HepG2 (cell line): ENCODE results near the gene EEIG1.

Experiments used
- ATF3 ChIP-seq: sonication (generic); formaldehyde crosslinking; IDR thresholded peaks from 2 replicates; pipeline ENCODE4 v1.4.0; 2020; ENCODE audit warnings: missing genetic modification reagents
- EP300 ChIP-seq, 3 experiments: sonication (generic) in 1 of 3; formaldehyde crosslinking in 1 of 3; IDR thresholded peaks; 2 replicates each; pipeline versions ENCODE4 v1.5.1 to v1.6.1; 2011 to 2020; ENCODE audit warnings: low read depth in 2 of 3, low read length in 2 of 3, borderline replicate concordance in 1 of 3, improper control_type of control experiment in 1 of 3, mild to moderate bottlenecking in 1 of 3, missing genetic modification reagents in 1 of 3, moderate library complexity in 1 of 3
- ZNF567 ChIP-seq: sonication (generic); formaldehyde crosslinking; IDR thresholded peaks from 2 replicates; pipeline ENCODE4 v1.8.1; 2023; ENCODE audit warnings: mild to moderate bottlenecking, missing genetic modification reagents, borderline replicate concordance

- TF ChIP-seq ATF3 (CRISPR knock-in tag) (no peak), ZNF567 (CRISPR knock-in tag) (no peak), EP300 (IDR thresholded peaks at IDR 0.05; ENCODE audit: low read depth in 2 of 2, low read length in 2 of 2) (no peak), EP300 (CRISPR knock-in tag; IDR thresholded peaks at IDR 0.05; ENCODE audit: borderline replicate concordance) (no peak)
Measured at GRCh38 chr9:127954831-127955293, 25.9 kb downstream of the EEIG1 start.
